Measurements from ENCODE around the gene KIAA1328.

- TF ChIP-seq EZH2 (IDR thresholded peaks at IDR 0.05; ENCODE audit: insufficient read depth, poor library complexity, severe bottlenecking) (no peak), EZH2phosphoT487 (IDR thresholded peaks at IDR 0.05; ENCODE audit: insufficient read depth, low read depth) (no peak)
Observed at GRCh38 chr18:37065254-37065653, 236.3 kb downstream of the KIAA1328 start.
